ENCODE results near the gene PMM2.
A peak's percentile ranks its signal among the peaks of the same experiment; 100 is the strongest.

PMM2 gene

DNA sequence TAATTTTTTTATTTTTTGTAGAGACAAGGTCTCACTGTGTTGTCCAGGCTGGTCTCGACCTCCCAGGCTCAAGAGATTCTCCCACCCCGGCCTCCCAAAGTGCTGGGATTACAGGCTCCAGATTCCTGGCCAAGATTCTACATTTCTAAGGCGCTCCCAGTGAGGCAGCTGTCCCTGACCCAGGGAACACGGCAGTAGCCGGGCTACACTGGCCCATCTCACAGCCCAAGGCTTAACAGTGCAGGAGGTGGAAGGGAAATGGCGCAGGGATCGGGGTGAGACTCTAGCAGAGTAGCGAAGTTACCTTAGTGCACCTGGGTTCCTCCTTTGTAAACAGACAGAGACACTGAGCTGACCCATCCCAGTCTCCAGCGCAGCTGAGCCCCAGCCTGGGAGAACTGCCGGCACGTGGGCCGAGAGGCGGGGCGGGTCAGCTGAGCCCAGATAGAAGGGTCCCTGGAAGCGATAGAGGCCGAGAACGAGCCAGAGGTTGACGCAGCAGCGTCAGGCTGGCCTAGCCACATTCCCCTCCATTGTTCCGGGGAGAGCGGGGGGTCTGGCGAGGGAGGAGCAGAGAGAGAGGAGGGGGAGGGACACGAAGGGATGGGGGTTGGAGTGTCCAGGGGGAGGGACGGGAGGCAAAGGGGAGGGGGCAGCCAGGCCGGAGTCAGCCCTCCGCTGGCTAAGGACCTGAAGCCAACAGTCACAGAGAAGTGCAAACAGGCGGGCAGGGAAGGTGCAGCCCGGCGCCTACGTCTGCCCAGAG is 68.7 kb downstream of the PMM2 start:
- Histone ChIP-seq H3K27ac (ENCODE audit: extremely low read depth, low read depth, low read length) (no peak overlapping the region), H3K36me3 (ENCODE audit: control insufficient read depth in 2 of 2, insufficient read depth in 1 of 2, low read length in 2 of 2) (peaks cover 0 to 14% of the 10 kb centered on the region in 2 experiments; a peak in 2 of 3 replicates), H3K9me3 (ENCODE audit: control insufficient read depth, insufficient read depth, low read depth, low read length) (no peaks in the 10 kb centered on the region), H3K4me3 (ENCODE audit: low read depth, low read length) (peak overlapping the region; percentile 75), H3K4me1 (ENCODE audit: control insufficient read depth, insufficient read depth, low read length) (peaks cover 11% of the 10 kb centered on the region)
- ChIA-PET CTCF (no interaction called here), POLR2A (no interaction called here)
- TF ChIP-seq FEZF1 (tag by site-specific recombination; IDR thresholded peaks at IDR 0.05) (no peak), KLF7 (tag by site-specific recombination; IDR thresholded peaks at IDR 0.05; ENCODE audit: borderline replicate concordance) (no peak), GLI2 (tag by site-specific recombination; IDR thresholded peaks at IDR 0.05; ENCODE audit: borderline replicate concordance, low read depth) (no peak), ZNF324 (tag by site-specific recombination; IDR thresholded peaks at IDR 0.05) (no peak), ZNF121 (tag by site-specific recombination; IDR thresholded peaks at IDR 0.05) (peak; percentile 64; the same call in 1 of the 2 replicates), ZNF391 (tag by site-specific recombination; IDR thresholded peaks at IDR 0.05; ENCODE audit: borderline replicate concordance, low read depth) (no peak), ZNF48 (tag by site-specific recombination; IDR thresholded peaks at IDR 0.05) (no peak), RBAK (tag by site-specific recombination; IDR thresholded peaks at IDR 0.05) (no peak), ZBTB17 (tag by site-specific recombination; IDR thresholded peaks at IDR 0.05) (no peak), TCF7L2 (IDR thresholded peaks at IDR 0.05; ENCODE audit: borderline replicate concordance, low read depth, low read length) (no peak), ZFP69B (tag by site-specific recombination; IDR thresholded peaks at IDR 0.05) (no peak), PRDM1 (tag by site-specific recombination; IDR thresholded peaks at IDR 0.05) (no peak), ZNF335 (tag by site-specific recombination; conservative IDR thresholded peaks at IDR 0.05) (no peak), GLIS1 (tag by site-specific recombination; IDR thresholded peaks at IDR 0.05) (peak; percentile 28; the same call in 1 of the 2 replicates)
- TF ChIP-seq, protein P1, sequence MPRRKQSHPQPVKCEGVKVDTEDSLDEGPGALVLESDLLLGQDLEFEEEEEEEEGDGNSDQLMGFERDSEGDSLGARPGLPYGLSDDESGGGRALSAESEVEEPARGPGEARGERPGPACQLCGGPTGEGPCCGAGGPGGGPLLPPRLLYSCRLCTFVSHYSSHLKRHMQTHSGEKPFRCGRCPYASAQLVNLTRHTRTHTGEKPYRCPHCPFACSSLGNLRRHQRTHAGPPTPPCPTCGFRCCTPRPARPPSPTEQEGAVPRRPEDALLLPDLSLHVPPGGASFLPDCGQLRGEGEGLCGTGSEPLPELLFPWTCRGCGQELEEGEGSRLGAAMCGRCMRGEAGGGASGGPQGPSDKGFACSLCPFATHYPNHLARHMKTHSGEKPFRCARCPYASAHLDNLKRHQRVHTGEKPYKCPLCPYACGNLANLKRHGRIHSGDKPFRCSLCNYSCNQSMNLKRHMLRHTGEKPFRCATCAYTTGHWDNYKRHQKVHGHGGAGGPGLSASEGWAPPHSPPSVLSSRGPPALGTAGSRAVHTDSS (tag by site-specific recombination; IDR thresholded peaks at IDR 0.05): no peak

DNA sequence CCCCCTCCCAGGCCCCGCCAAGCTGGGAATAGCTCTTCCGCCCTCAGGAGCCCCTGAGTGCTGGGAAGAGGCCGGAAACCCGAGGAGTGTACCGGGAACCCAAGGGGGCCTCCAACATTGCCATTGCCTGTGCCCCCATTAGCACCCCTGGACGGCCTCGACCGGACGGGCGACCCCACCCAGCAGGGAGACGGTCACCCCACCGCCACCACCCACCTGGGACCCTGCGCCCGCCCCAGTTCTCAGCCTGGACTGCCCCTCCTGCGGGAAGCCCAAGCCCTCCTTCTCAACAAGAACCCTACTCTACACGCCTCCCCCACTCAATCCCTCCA is 69.2 kb downstream of the PMM2 start:
- peaks cover 11% of the 10 kb centered on the region for H3K4me1 ChIP-seq (ENCODE audit: control insufficient read depth, insufficient read depth, low read length)
- H3K9me3 ChIP-seq (ENCODE audit: control insufficient read depth, insufficient read depth, low read depth, low read length): no peaks in the 10 kb centered on the region
- peak overlapping the region; percentile 75 for H3K4me3 ChIP-seq (ENCODE audit: low read depth, low read length)
- ChIA-PET CTCF (no interaction called here), POLR2A (interaction anchor here (2.4 kb wide), 1 partner anchor 69 kb away, joined by 14 read pairs; the partner anchor contains the start of genes PMM2 and TMEM186)
- TF ChIP-seq GLIS2 (tag by site-specific recombination; IDR thresholded peaks at IDR 0.05) (peak; percentile 30; the same call in 1 of the 2 replicates), ZNF366 (tag by site-specific recombination; conservative IDR thresholded peaks at IDR 0.05) (peak; percentile 66; the same call in 1 of the 2 replicates), HOXD13 (CRISPR knock-in tag; IDR thresholded peaks at IDR 0.05; ENCODE audit: borderline replicate concordance) (no peak)
- H3K27ac ChIP-seq (ENCODE audit: extremely low read depth, low read depth, low read length): no peak overlapping the region
- H3K36me3 ChIP-seq (ENCODE audit: control insufficient read depth in 2 of 2, insufficient read depth in 1 of 2, low read length in 2 of 2): peaks cover 0 to 14% of the 10 kb centered on the region in 2 experiments; a peak in 2 of 3 replicates

DNA sequence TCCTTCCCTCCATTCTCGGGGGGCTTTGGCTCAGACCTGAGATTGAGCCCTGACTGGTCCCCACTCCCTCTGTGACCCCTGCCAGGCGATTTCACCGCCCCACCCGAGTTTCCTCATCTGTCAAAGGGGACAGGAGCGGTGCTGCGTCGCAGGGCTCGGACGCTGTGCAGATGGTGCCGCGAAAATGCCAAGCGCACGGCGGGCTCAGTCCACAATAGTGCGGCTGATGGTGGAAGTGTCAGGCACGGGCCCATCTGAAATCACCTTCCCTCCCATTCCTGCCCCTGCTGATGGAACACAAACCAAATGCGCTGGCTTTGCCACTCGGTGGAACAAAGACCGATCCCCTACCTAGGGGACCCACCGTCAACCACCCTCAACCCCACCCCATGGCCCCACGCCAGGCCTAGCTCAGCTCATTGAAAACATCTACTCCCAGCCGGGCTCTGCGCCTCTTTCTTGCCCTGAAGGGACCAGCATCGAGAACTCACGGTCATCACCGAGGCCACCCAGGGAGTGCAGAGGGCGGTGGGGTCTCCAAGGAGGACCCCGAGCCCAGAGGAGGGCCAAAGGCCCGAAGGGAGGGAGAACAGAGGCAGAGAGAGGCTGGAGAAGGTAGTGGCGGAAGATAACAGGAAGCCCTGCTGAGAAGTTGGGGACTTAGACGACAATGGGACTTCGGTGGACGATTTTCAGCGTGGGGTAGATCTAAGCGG is 69.7 kb downstream of the PMM2 start:
- ChIA-PET CTCF (no interaction called here), POLR2A (interaction anchor here (1.9 to 2.4 kb wide), 3 partner anchors 13 to 224 kb away, joined by 12 to 21 read pairs (median 14); partner anchors contain the start of genes HAPSTR1, PMM2 and TMEM186)
- peaks cover 11% of the 10 kb centered on the region for H3K4me1 ChIP-seq (ENCODE audit: control insufficient read depth, insufficient read depth, low read length)
- no peaks in the 10 kb centered on the region for H3K9me3 ChIP-seq (ENCODE audit: control insufficient read depth, insufficient read depth, low read depth, low read length)
- H3K36me3 ChIP-seq (ENCODE audit: control insufficient read depth in 2 of 2, insufficient read depth in 1 of 2, low read length in 2 of 2): peaks cover 0 to 14% of the 10 kb centered on the region in 2 experiments; a peak in 2 of 3 replicates
- H3K27ac ChIP-seq (ENCODE audit: extremely low read depth, low read depth, low read length): peak overlapping the region; percentile 90; the same call in 1 of the 2 replicates
- peak overlapping the region; percentile 75 for H3K4me3 ChIP-seq (ENCODE audit: low read depth, low read length)
- TF ChIP-seq ZNF433 (tag by site-specific recombination; IDR thresholded peaks at IDR 0.05; ENCODE audit: low read depth): no peak
- peak; percentile 91 for TF ChIP-seq GLIS1 (tag by site-specific recombination; IDR thresholded peaks at IDR 0.05)
- TF ChIP-seq ZNF155 (tag by site-specific recombination; IDR thresholded peaks at IDR 0.05): no peak
- no peak for TF ChIP-seq ZBTB7A (tag by site-specific recombination; IDR thresholded peaks at IDR 0.05; ENCODE audit: low read depth)
- TF ChIP-seq ZNF169 (tag by site-specific recombination; IDR thresholded peaks at IDR 0.05): no peak
- TF ChIP-seq, protein P2, sequence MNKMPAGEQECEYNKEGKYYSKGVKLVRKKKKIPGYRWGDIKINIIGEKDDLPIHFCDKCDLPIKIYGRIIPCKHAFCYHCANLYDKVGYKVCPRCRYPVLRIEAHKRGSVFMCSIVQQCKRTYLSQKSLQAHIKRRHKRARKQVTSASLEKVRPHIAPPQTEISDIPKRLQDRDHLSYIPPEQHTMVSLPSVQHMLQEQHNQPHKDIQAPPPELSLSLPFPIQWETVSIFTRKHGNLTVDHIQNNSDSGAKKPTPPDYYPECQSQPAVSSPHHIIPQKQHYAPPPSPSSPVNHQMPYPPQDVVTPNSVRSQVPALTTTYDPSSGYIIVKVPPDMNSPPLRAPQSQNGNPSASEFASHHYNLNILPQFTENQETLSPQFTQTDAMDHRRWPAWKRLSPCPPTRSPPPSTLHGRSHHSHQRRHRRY (tag by site-specific recombination; IDR thresholded peaks at IDR 0.05): no peak
- TF ChIP-seq, protein P3, sequence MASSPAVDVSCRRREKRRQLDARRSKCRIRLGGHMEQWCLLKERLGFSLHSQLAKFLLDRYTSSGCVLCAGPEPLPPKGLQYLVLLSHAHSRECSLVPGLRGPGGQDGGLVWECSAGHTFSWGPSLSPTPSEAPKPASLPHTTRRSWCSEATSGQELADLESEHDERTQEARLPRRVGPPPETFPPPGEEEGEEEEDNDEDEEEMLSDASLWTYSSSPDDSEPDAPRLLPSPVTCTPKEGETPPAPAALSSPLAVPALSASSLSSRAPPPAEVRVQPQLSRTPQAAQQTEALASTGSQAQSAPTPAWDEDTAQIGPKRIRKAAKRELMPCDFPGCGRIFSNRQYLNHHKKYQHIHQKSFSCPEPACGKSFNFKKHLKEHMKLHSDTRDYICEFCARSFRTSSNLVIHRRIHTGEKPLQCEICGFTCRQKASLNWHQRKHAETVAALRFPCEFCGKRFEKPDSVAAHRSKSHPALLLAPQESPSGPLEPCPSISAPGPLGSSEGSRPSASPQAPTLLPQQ (tag by site-specific recombination; IDR thresholded peaks at IDR 0.05): peak; percentile 57; the same call in 1 of the 2 replicates
- TF ChIP-seq OVOL3 (tag by site-specific recombination; IDR thresholded peaks at IDR 0.05): no peak
- TF ChIP-seq ZNF146 (tag by site-specific recombination; IDR thresholded peaks at IDR 0.05): no peak
